ENCODE measurements around the gene KNDC1.
A peak's percentile ranks its signal among the peaks of the same experiment; 100 is the strongest.

The KNDC1 gene

DNA sequence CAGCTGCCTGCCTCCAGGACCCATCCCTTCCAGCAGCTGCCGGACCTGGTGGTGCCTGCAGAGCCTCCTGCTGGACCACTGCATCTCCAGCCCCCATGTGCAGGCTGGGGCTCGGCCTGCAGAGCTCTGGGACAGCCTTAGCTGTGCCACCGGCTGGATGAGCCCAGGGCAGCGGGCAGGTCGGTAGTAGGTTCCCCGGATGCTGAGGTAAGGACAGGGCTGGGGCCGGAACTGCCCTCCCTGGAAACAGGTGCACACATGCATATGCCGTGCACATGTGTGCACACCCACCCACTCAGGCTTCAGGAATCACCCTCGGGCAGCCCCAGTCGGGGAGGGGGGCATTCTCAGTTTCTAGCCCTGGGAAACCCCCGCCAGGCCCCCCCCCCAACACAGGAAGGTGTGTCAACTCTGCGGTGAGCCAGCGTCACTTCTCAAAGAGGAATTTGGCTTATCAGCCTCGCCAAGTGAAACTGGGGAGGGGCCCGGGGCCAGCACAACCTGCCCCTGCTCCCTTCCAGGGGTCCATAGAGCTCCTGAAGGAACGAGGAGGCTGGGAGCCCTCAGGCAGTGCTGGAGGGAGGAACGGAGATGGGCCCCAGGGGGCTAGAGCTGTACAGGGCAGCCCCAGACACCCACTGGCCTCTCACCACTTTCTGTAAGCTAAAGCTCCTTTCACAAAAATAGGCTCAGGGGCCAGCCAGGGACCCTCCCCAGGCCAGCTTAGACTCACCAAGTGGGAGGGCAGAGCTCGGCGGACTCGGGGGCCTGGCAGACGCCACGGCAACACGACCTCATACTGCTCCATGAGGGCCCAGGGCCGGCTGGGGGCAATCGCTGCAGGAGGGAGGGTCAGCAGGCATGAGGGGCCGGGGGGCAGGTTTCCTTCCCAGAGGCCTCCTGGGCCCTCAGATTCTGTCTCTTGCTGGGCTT is 115.0 kb downstream of the KNDC1 start:
- H3K36me3 ChIP-seq (ENCODE audit: control insufficient read depth, insufficient read depth, low read length) = peaks cover under 1% of the 10 kb centered on the region
- no peaks in the 10 kb centered on the region for H3K4me1 ChIP-seq (ENCODE audit: control insufficient read depth, insufficient read depth, low read length)
- no peak overlapping the region for H3K27ac ChIP-seq (ENCODE audit: low read depth, low read length)
- H3K27me3 ChIP-seq (ENCODE audit: control insufficient read depth, insufficient read depth, low read length) = peaks cover 11% of the 10 kb centered on the region
- H3K9ac ChIP-seq (ENCODE audit: low read length) = no peak overlapping the region
- H3K4me3 ChIP-seq (ENCODE audit: low read length) = peak overlapping the region; percentile 59

DNA sequence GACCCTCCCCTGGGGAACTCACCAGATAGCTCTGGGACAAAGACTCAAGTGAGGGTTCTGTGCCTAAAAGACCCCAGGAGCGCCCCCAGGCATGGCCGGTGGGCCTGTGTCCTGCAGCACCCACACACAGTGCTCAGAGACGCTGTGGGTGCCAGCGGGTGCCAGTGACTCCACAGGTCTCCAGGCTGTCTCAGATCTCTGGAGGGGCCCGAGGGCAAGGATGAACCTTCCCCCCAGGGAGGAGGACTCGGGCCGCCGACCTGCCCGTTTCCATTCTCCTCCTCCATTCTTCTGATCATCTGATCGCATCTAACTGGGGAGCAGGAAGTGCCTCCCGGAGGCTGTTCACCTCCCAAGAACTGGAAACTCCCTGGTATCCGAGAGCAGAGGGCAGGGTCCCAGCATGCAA is 115.7 kb downstream of the KNDC1 start:
- Histone ChIP-seq H3K4me3 (ENCODE audit: low read length) (peak overlapping the region; percentile 59), H3K27ac (ENCODE audit: low read depth, low read length) (no peak overlapping the region), H3K9ac (ENCODE audit: low read length) (peak overlapping the region; percentile 56), H3K27me3 (ENCODE audit: control insufficient read depth, insufficient read depth, low read length) (peaks cover 11% of the 10 kb centered on the region), H3K36me3 (ENCODE audit: control insufficient read depth, insufficient read depth, low read length) (peaks cover 5% of the 10 kb centered on the region), H3K4me1 (ENCODE audit: control insufficient read depth, insufficient read depth, low read length) (no peaks in the 10 kb centered on the region)

Measured in rectal smooth muscle tissue (tissue), 1 donor.